Subcutaneous abdominal adipose tissue (tissue), 5 donors: ENCODE results near the gene SOCS6.
"Not testable (repeated sequence)": the region's sequence is repeated elsewhere in the genome, so short reads cannot be mapped to it uniquely, and the experiment has no call there.

ENCODE experiments used
- H3K27ac ChIP-seq: one replicate; pipeline ENCODE4 v1.7.0; 2013; ENCODE audit warnings: low read depth, mild to moderate bottlenecking, inconsistent platforms, low read length, moderate library complexity
- H3K27me3 ChIP-seq, 5 donors: one replicate each; pipeline ENCODE4 v1.7.0; 2013; ENCODE audit warnings: low read length in 5 of 5, inconsistent platforms in 1 of 5; ENCODE audit not compliant: control insufficient read depth in 5 of 5, insufficient read depth in 4 of 5
- H3K36me3 ChIP-seq, 5 donors: one replicate each; pipeline ENCODE4 v1.7.0; 2013; ENCODE audit warnings: low read length in 5 of 5; ENCODE audit not compliant: control insufficient read depth in 5 of 5, insufficient read depth in 5 of 5
- H3K4me1 ChIP-seq, 5 donors: one replicate each; pipeline ENCODE4 v1.7.0; 2013; ENCODE audit warnings: low read length in 5 of 5, mild to moderate bottlenecking in 3 of 5, moderate library complexity in 1 of 5; ENCODE audit not compliant: control insufficient read depth in 5 of 5, insufficient read depth in 5 of 5
- H3K4me3 ChIP-seq, 5 donors: one replicate each; pipeline ENCODE4 v1.7.0; 2013; ENCODE audit warnings: low read length in 5 of 5, low read depth in 1 of 5
- H3K9ac ChIP-seq, 5 donors: one replicate each; pipeline ENCODE4 v1.7.0; 2013; ENCODE audit warnings: low read length in 5 of 5, mild to moderate bottlenecking in 4 of 5, moderate library complexity in 3 of 5
- H3K9me3 ChIP-seq, 5 donors: one replicate each; pipeline ENCODE4 v1.7.0; 2013; ENCODE audit warnings: low read length in 5 of 5; ENCODE audit not compliant: control insufficient read depth in 5 of 5
- donor health status: healthy.
- donor health status: healthy.
- donor health status: healthy.
- donor health status: healthy.
- donor health status: healthy.

The SOCS6 gene

GRCh38 chr18:70349316-70349715 lies 60.5 kb downstream of the SOCS6 start:
- Histone ChIP-seq H3K27me3 (no peaks in the 10 kb centered on the region), H3K4me1 (no peaks in the 10 kb centered on the region), H3K4me3 (no peak overlapping the region), H3K9me3 (no peaks in the 10 kb centered on the region), H3K27ac (no peak overlapping the region), H3K36me3 (peaks cover 0 to 20% (median 3%) of the 10 kb centered on the region in 5 donors), H3K9ac (no peak overlapping the region)

GRCh38 chr18:70354080-70354479 lies 65.2 kb downstream of the SOCS6 start:
- H3K9me3 ChIP-seq: peaks cover 0 to 5% (median 0%) of the 10 kb centered on the region in 5 donors
- H3K4me1 ChIP-seq: no peaks in the 10 kb centered on the region
- no peak overlapping the region for H3K9ac ChIP-seq
- H3K36me3 ChIP-seq: peaks cover 0 to 20% (median 3%) of the 10 kb centered on the region in 5 donors
- no peaks in the 10 kb centered on the region for H3K27me3 ChIP-seq
- H3K4me3 ChIP-seq: no peak overlapping the region
- H3K27ac ChIP-seq: no peak overlapping the region

GRCh38 chr18:70354771-70355170 lies 65.9 kb downstream of the SOCS6 start:
- Histone ChIP-seq H3K9ac (no peak overlapping the region), H3K27me3 (no peaks in the 10 kb centered on the region), H3K36me3 (peaks cover 0 to 15% (median 3%) of the 10 kb centered on the region in 5 donors), H3K27ac (no peak overlapping the region), H3K4me1 (no peaks in the 10 kb centered on the region), H3K9me3 (peaks cover 0 to 5% (median 0%) of the 10 kb centered on the region in 5 donors), H3K4me3 (no peak overlapping the region)

GRCh38 chr18:70355620-70356385 lies 67.0 kb downstream of the SOCS6 start:
- Histone ChIP-seq H3K9me3 (peaks cover 0 to 5% (median 0%) of the 10 kb centered on the region in 5 donors), H3K27ac (no peak overlapping the region), H3K27me3 (no peaks in the 10 kb centered on the region), H3K9ac (no peak overlapping the region), H3K4me1 (no peaks in the 10 kb centered on the region), H3K36me3 (peaks cover 0 to 10% (median 3%) of the 10 kb centered on the region in 5 donors), H3K4me3 (no peak overlapping the region)

- H3K9ac ChIP-seq, H3K4me1 ChIP-seq, H3K27ac ChIP-seq, H3K9me3 ChIP-seq, H3K27me3 ChIP-seq, H3K4me3 ChIP-seq, H3K36me3 ChIP-seq: not testable (repeated sequence)
Observed at GRCh38 chr18:70358105-70358406, 69.2 kb downstream of the SOCS6 start.

- Histone ChIP-seq H3K4me1 (peaks cover 0 to 2% (median 0%) of the 10 kb centered on the region in 5 donors), H3K4me3 (no peak overlapping the region), H3K27ac (no peak overlapping the region), H3K9me3 (peaks cover 0 to 5% (median 0%) of the 10 kb centered on the region in 5 donors), H3K27me3 (no peaks in the 10 kb centered on the region), H3K36me3 (no peaks in the 10 kb centered on the region), H3K9ac (no peak overlapping the region)
Observed at GRCh38 chr18:70359071-70359470, 70.2 kb downstream of the SOCS6 start.

GRCh38 chr18:70362258-70362657 lies 73.4 kb downstream of the SOCS6 start:
- Histone ChIP-seq H3K27me3 (no peaks in the 10 kb centered on the region), H3K4me1 (peaks cover 0 to 2% (median 0%) of the 10 kb centered on the region in 5 donors), H3K9me3 (no peaks in the 10 kb centered on the region), H3K4me3 (no peak overlapping the region), H3K9ac (no peak overlapping the region), H3K27ac (no peak overlapping the region), H3K36me3 (no peaks in the 10 kb centered on the region)

- no peaks in the 10 kb centered on the region for H3K27me3 ChIP-seq
- no peak overlapping the region for H3K9ac ChIP-seq
- no peak overlapping the region for H3K27ac ChIP-seq
- no peaks in the 10 kb centered on the region for H3K36me3 ChIP-seq
- no peaks in the 10 kb centered on the region for H3K9me3 ChIP-seq
- peaks cover 0 to 2% (median 0%) of the 10 kb centered on the region in 5 donors for H3K4me1 ChIP-seq
- H3K4me3 ChIP-seq: no peak overlapping the region
Observed at GRCh38 chr18:70363861-70364260, 75.0 kb downstream of the SOCS6 start.

- Histone ChIP-seq H3K9me3 (no peaks in the 10 kb centered on the region), H3K4me3 (no peak overlapping the region), H3K9ac (no peak overlapping the region), H3K27me3 (no peaks in the 10 kb centered on the region), H3K4me1 (peaks cover 0 to 2% (median 0%) of the 10 kb centered on the region in 5 donors), H3K36me3 (no peaks in the 10 kb centered on the region), H3K27ac (no peak overlapping the region)
Observed at GRCh38 chr18:70365361-70365760, 76.5 kb downstream of the SOCS6 start.

- Histone ChIP-seq H3K9me3 (no peaks in the 10 kb centered on the region), H3K4me1 (peaks cover 0 to 2% (median 0%) of the 10 kb centered on the region in 5 donors), H3K27me3 (no peaks in the 10 kb centered on the region), H3K9ac (no peak overlapping the region), H3K36me3 (no peaks in the 10 kb centered on the region), H3K27ac (no peak overlapping the region), H3K4me3 (no peak overlapping the region)
Observed at GRCh38 chr18:70366174-70366573, 77.3 kb downstream of the SOCS6 start.
